Stimulated activated memory B cell treated with anti-CD40 and anti-IgM and Interleukin-4, amounts not matched to agents 10 μg/mL and 1 μg/mL and 100 μg/mL, for 72 hours (primary cell): ENCODE results near the gene MAPK8IP3.
"Not testable (repeated sequence)": the region's sequence is repeated elsewhere in the genome, so short reads cannot be mapped to it uniquely, and the experiment has no call there.

ENCODE experiments used
- ATAC-seq: fragments of 150-1000 bp; cut with Tn5 transposase; 2 replicates; pipeline ENCODE4 v1.10.0; 2021
- H3K27ac Mint-ChIP-seq: one replicate; pipeline ENCODE4 v1.8.0; 2022; ENCODE audit warnings: mild to moderate bottlenecking, mixed read lengths
- H3K27me3 Mint-ChIP-seq: one replicate; pipeline ENCODE4 v1.8.0; 2022; ENCODE audit warnings: mixed read lengths
- H3K36me3 Mint-ChIP-seq: one replicate; pipeline ENCODE4 v1.8.0; 2022; ENCODE audit warnings: mixed read lengths
- H3K4me1 Mint-ChIP-seq: one replicate; pipeline ENCODE4 v1.8.0; 2022; ENCODE audit warnings: mixed read lengths
- H3K4me3 Mint-ChIP-seq: one replicate; pipeline ENCODE4 v1.8.0; 2022; ENCODE audit warnings: mild to moderate bottlenecking, moderate library complexity, mixed read lengths
- H3K9me3 Mint-ChIP-seq: one replicate; pipeline ENCODE4 v1.8.0; 2022; ENCODE audit warnings: mixed read lengths

MAPK8IP3 gene

GRCh38 chr16:1793578-1794220, 87.7 kb downstream of the MAPK8IP3 start, which contains the start of gene IGFALS:
IGFALS (minus strand) TSS chr16:1793705; CDS start chr16:1793652, 53 bp downstream.
- Mint-ChIP-seq H3K36me3 (peaks cover 15% of the 10 kb centered on the region), H3K9me3 (peaks cover 3% of the 10 kb centered on the region), H3K27me3 (no peaks in the 10 kb centered on the region), H3K4me3 (no peak within 1 kb of the TSS), H3K4me1 (peaks cover 5% of the 10 kb centered on the region), H3K27ac (no peak within 1 kb of the TSS)
- peak; percentile 25 for ATAC-seq

DNA sequence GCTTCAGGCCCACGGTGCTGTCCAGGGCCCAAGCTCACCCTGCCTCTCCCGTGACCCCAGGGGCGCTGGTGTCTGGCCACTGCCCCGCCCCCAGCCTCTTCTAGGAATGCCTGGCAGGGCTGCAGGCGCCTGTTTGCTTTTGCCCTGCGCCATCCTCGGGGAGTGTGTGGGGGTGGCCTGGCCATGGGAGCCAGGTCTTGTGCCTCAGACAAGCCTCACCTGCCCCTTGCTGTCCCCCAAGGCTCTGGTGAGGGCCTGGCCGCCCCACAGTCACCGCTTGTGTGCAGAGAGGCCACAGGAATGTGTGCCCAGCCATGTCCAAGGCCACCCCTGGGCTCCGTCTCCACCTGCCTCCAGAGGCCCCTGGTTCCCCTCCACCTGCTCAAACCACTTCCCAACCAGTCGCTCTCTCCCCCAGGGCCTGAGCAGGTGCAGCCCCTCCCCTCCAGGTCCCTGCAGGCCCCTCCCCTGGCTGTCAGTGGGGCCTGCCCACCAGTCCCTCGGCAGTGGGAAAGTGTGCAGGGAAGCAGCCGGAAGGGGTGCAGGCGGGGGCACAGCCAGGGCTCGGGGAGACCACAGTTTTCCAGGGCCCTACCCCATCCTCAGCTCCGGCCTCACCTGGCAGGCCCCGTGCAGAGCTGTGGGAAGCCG, 88.4 kb downstream of the MAPK8IP3 start:
- Mint-ChIP-seq H3K36me3 (peaks cover 11% of the 10 kb centered on the region), H3K4me1 (no peaks in the 10 kb centered on the region), H3K9me3 (peaks cover 7% of the 10 kb centered on the region), H3K4me3 (no peak overlapping the region), H3K27me3 (no peaks in the 10 kb centered on the region), H3K27ac (no peak overlapping the region)
- ATAC-seq = no peak

- Mint-ChIP-seq H3K4me1 (no peaks in the 10 kb centered on the region), H3K9me3 (peaks cover 10% of the 10 kb centered on the region), H3K36me3 (peaks cover 17% of the 10 kb centered on the region), H3K27me3 (no peaks in the 10 kb centered on the region), H3K27ac (no peak overlapping the region), H3K4me3 (no peak overlapping the region)
- no peak for ATAC-seq
These were observed 89.1 kb downstream of the MAPK8IP3 start for GRCh38 chr16:1794908-1795666.

DNA sequence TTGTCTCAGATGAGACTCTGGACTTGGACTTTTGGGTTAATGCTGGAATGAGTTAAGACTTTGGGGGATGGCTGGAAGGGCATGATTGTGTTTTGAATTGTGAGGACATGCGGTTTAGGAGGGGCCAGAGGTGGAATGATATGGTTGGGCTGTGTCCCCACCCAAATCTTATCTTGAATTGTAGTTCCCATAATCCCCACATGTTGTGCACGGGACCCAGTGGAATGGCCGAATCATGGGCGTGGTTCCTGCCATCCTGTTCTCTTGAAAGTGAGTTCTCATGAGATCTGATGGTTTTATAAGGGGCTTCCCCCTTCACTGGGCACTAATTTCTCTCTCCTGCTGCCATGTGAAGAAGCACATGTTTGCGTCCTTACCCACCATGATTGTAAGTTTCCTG, 93.3 kb downstream of the MAPK8IP3 start:
- not testable (repeated sequence) for H3K4me3 Mint-ChIP-seq, H3K27me3 Mint-ChIP-seq, ATAC-seq, H3K4me1 Mint-ChIP-seq, H3K27ac Mint-ChIP-seq
- Mint-ChIP-seq H3K36me3 (peaks cover 26% of the 10 kb centered on the region), H3K9me3 (peaks cover 13% of the 10 kb centered on the region)

GRCh38 chr16:1800701-1801100, 94.7 kb downstream of the MAPK8IP3 start:
- Mint-ChIP-seq H3K4me3 (no peak overlapping the region), H3K36me3 (peaks cover 35% of the 10 kb centered on the region), H3K4me1 (peaks cover 5% of the 10 kb centered on the region), H3K9me3 (peaks cover 13% of the 10 kb centered on the region), H3K27ac (no peak overlapping the region), H3K27me3 (no peaks in the 10 kb centered on the region)
- ATAC-seq = no peak

DNA sequence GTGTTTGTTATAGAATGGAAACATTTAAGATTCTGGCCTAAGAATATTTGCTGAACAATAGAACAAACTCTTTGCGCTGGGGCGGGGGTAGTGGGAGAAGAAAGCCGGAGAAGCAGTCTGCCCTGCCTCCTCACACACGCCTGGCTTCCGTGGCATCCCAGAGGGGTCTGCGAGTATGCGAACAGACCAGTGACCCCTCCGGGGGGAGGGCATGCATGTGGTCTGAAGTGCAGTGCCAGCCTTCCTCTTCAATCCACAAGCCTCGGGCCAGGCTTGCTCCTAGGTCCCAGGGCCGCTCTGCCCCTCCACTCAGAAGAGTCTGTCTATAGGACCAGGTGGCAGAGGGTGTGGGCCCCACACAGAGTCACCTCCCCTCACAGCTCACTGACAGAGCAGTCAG, 101.6 kb downstream of the MAPK8IP3 start:
- Mint-ChIP-seq H3K27ac (no peak overlapping the region), H3K4me1 (peaks cover 5% of the 10 kb centered on the region), H3K36me3 (peaks cover 52% of the 10 kb centered on the region), H3K27me3 (no peaks in the 10 kb centered on the region), H3K9me3 (no peaks in the 10 kb centered on the region), H3K4me3 (no peak overlapping the region)
- no peak for ATAC-seq

GRCh38 chr16:1808691-1809090, 102.7 kb downstream of the MAPK8IP3 start:
- no peaks in the 10 kb centered on the region for H3K9me3 Mint-ChIP-seq
- H3K36me3 Mint-ChIP-seq = peaks cover 60% of the 10 kb centered on the region
- no peak for ATAC-seq
- peaks cover 5% of the 10 kb centered on the region for H3K4me1 Mint-ChIP-seq
- no peak overlapping the region for H3K27ac Mint-ChIP-seq
- no peaks in the 10 kb centered on the region for H3K27me3 Mint-ChIP-seq
- no peak overlapping the region for H3K4me3 Mint-ChIP-seq

- no peak overlapping the region for H3K4me3 Mint-ChIP-seq
- peaks cover 5% of the 10 kb centered on the region for H3K4me1 Mint-ChIP-seq
- H3K27ac Mint-ChIP-seq = no peak overlapping the region
- no peaks in the 10 kb centered on the region for H3K27me3 Mint-ChIP-seq
- H3K36me3 Mint-ChIP-seq = peaks cover 64% of the 10 kb centered on the region
- no peaks in the 10 kb centered on the region for H3K9me3 Mint-ChIP-seq
- no peak for ATAC-seq
These were observed 103.3 kb downstream of the MAPK8IP3 start for GRCh38 chr16:1809281-1809801.

- ATAC-seq = no peak
- Mint-ChIP-seq H3K9me3 (no peaks in the 10 kb centered on the region), H3K36me3 (peaks cover 63% of the 10 kb centered on the region), H3K4me1 (no peaks in the 10 kb centered on the region), H3K27ac (no peak overlapping the region), H3K27me3 (no peaks in the 10 kb centered on the region), H3K4me3 (no peak overlapping the region)
These were observed 104.1 kb downstream of the MAPK8IP3 start for GRCh38 chr16:1810106-1810505.

GRCh38 chr16:1810536-1810935, 104.5 kb downstream of the MAPK8IP3 start:
- no peak overlapping the region for H3K4me3 Mint-ChIP-seq
- no peaks in the 10 kb centered on the region for H3K9me3 Mint-ChIP-seq
- no peaks in the 10 kb centered on the region for H3K27me3 Mint-ChIP-seq
- ATAC-seq = no peak
- no peaks in the 10 kb centered on the region for H3K4me1 Mint-ChIP-seq
- no peak overlapping the region for H3K27ac Mint-ChIP-seq
- peaks cover 63% of the 10 kb centered on the region for H3K36me3 Mint-ChIP-seq

- Mint-ChIP-seq H3K4me1 (no peaks in the 10 kb centered on the region), H3K27ac (no peak overlapping the region), H3K36me3 (peaks cover 48% of the 10 kb centered on the region), H3K9me3 (no peaks in the 10 kb centered on the region), H3K4me3 (no peak overlapping the region), H3K27me3 (no peaks in the 10 kb centered on the region)
- ATAC-seq = no peak
These were observed 106.8 kb downstream of the MAPK8IP3 start for GRCh38 chr16:1812732-1813163.

DNA sequence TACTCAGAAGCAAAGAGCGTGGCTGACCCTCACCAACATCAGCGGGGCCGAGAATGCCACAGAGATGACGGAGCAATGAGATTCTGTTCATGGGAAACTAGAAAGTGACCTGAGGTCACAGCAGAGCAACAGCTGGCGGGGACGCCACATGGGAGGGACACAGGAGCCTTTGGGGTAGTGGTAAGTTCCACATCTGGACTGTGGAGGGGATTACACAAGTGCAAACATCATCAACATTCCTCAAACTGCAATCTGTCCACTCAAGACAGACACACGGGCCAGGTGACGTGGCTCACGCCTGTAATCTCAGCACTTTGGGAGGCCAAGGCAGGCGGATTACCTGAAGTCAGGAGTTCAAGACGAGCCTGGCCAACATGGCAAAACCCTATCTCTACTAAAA, 109.5 kb downstream of the MAPK8IP3 start:
- H3K36me3 Mint-ChIP-seq = peaks cover 28% of the 10 kb centered on the region
- H3K27ac Mint-ChIP-seq = no peak overlapping the region
- no peaks in the 10 kb centered on the region for H3K27me3 Mint-ChIP-seq
- ATAC-seq = no peak
- H3K9me3 Mint-ChIP-seq = no peaks in the 10 kb centered on the region
- no peak overlapping the region for H3K4me3 Mint-ChIP-seq
- no peaks in the 10 kb centered on the region for H3K4me1 Mint-ChIP-seq

GRCh38 chr16:1816396-1817275, 110.6 kb downstream of the MAPK8IP3 start:
- no peaks in the 10 kb centered on the region for H3K4me1 Mint-ChIP-seq
- peak; percentile 35 for ATAC-seq
- H3K4me3 Mint-ChIP-seq = no peak overlapping the region
- H3K36me3 Mint-ChIP-seq = peaks cover 28% of the 10 kb centered on the region
- H3K27ac Mint-ChIP-seq = no peak overlapping the region
- H3K27me3 Mint-ChIP-seq = no peaks in the 10 kb centered on the region
- H3K9me3 Mint-ChIP-seq = no peaks in the 10 kb centered on the region

- Mint-ChIP-seq H3K36me3 (peaks cover 28% of the 10 kb centered on the region), H3K27ac (no peak overlapping the region), H3K27me3 (no peaks in the 10 kb centered on the region), H3K4me1 (no peaks in the 10 kb centered on the region), H3K4me3 (no peak overlapping the region), H3K9me3 (no peaks in the 10 kb centered on the region)
- ATAC-seq = no peak
These were observed 111.2 kb downstream of the MAPK8IP3 start for GRCh38 chr16:1817276-1817589.

- Mint-ChIP-seq H3K4me3 (no peak overlapping the region), H3K4me1 (no peaks in the 10 kb centered on the region), H3K27ac (no peak overlapping the region), H3K9me3 (no peaks in the 10 kb centered on the region), H3K36me3 (peaks cover 28% of the 10 kb centered on the region), H3K27me3 (no peaks in the 10 kb centered on the region)
- ATAC-seq = no peak
These were observed 111.7 kb downstream of the MAPK8IP3 start for GRCh38 chr16:1817716-1818115.
